Endothelial cell of umbilical vein (primary cell): ENCODE data around the gene MAML2. TPM values are rescaled to one million over a fixed set of nuclear protein-coding genes. Genes with fewer than 3 reads are reported as not detected.
A peak's percentile ranks its signal among the peaks of the same experiment; 100 is the strongest.

Source experiments
- BruUV-seq: library from RNA; stranded (reverse); fragments of 400-500 nt; replicated peaks from 2 replicates; lab custom pipeline; 2021; lab: Mats Ljungman, UMichigan
- CTCF ChIA-PET: fragments of 300-600, 350-600 bp; sonication (Branson Sonifier 250); formaldehyde crosslinking; loops from one replicate; lab custom pipeline; 2021; ENCODE audit warnings: antibody characterized with exemption, inconsistent platforms; lab: Charles Lee
- POLR2A ChIA-PET: fragments of 300-600, 350-600 bp; sonication (Branson Sonifier 250); formaldehyde crosslinking; loops from one replicate; lab custom pipeline; 2021; ENCODE audit warnings: antibody characterized with exemption, inconsistent platforms; lab: Charles Lee
- DNase-seq: peaks from one replicate; pipeline ENCODE4 v3.0.0-alpha.2; 2011; ENCODE audit warnings: low read depth, low spot score
- FAIRE-seq: peaks from 2 replicates; lab custom pipeline; 2011; peaks lifted over from hg19 to GRCh38; lab: Jason Lieb, UNC
- H2AFZ ChIP-seq: 2 replicates; pipeline ENCODE4 v1.6.0; 2012; ENCODE audit warnings: low read depth, low read length, control low read depth, inconsistent platforms
- H3K27ac ChIP-seq: 2 replicates; pipeline ENCODE4 v1.5.1; 2011; ENCODE audit warnings: low read depth, mild to moderate bottlenecking, control low read depth, low read length, moderate library complexity; ENCODE audit not compliant: insufficient read depth
- H3K27me3 ChIP-seq, 2 experiments: 2 replicates each; pipeline versions ENCODE4 v1.6.0 to v1.6.1; 2011; ENCODE audit warnings: low read length in 2 of 2, mixed read lengths in 1 of 2; ENCODE audit not compliant: control insufficient read depth in 2 of 2, insufficient read depth in 2 of 2
- H3K36me3 ChIP-seq, 2 experiments: 2 replicates in 1 of 2; 3 replicates in 1 of 2; pipeline ENCODE4 v1.5.1; 2011; ENCODE audit warnings: low read length in 2 of 2, mild to moderate bottlenecking in 1 of 2, moderate library complexity in 1 of 2; ENCODE audit not compliant: control insufficient read depth in 2 of 2, insufficient read depth in 2 of 2; ENCODE audit errors: extremely low read depth in 1 of 2
- H3K4me1 ChIP-seq: 3 replicates; pipeline ENCODE4 v1.5.1; 2011; ENCODE audit warnings: mild to moderate bottlenecking, low read length; ENCODE audit not compliant: control insufficient read depth, insufficient read depth; ENCODE audit errors: extremely low read depth
- H3K4me2 ChIP-seq: 2 replicates; pipeline ENCODE4 v1.6.1; 2011; ENCODE audit warnings: low read length, control low read depth, mixed read lengths; ENCODE audit not compliant: insufficient read depth
- H3K4me3 ChIP-seq, 3 experiments: fragments of 200-600 bp in 1 of 3; sonication (generic), shearing (Covaris generic) in 1 of 3; replicated peaks in 1 of 3; 2 replicates each; pipeline ENCODE4 v1.5.1; 2011 to 2016; ENCODE audit warnings: control low read depth in 3 of 3, low read length in 3 of 3, mild to moderate bottlenecking in 2 of 3, inconsistent platforms in 1 of 3, low read depth in 1 of 3, moderate library complexity in 1 of 3; ENCODE audit not compliant: insufficient read depth in 1 of 3
- H3K79me2 ChIP-seq: 2 replicates; pipeline ENCODE4 v1.6.0; 2012; ENCODE audit warnings: low read length, inconsistent platforms; ENCODE audit not compliant: control insufficient read depth, insufficient read depth
- H3K9ac ChIP-seq: replicated peaks from 2 replicates; pipeline ENCODE3; 2011; ENCODE audit warnings: low read length, control low read depth; ENCODE audit not compliant: insufficient read depth; ENCODE audit errors: extremely low read depth
- H3K9me1 ChIP-seq: replicated peaks from 3 replicates; pipeline ENCODE4 v1.6.0; 2011; ENCODE audit warnings: mild to moderate bottlenecking, low read length; ENCODE audit not compliant: control insufficient read depth, insufficient read depth; ENCODE audit errors: extremely low read depth
- H3K9me3 ChIP-seq: replicated peaks from 2 replicates; pipeline ENCODE4 v1.5.1; 2012; ENCODE audit warnings: low read length, inconsistent platforms; ENCODE audit not compliant: control insufficient read depth, insufficient read depth
- H4K20me1 ChIP-seq: replicated peaks from 2 replicates; pipeline ENCODE3; 2011; ENCODE audit warnings: mild to moderate bottlenecking, low read length; ENCODE audit not compliant: control insufficient read depth, insufficient read depth; ENCODE audit errors: extremely low read depth
- POLR2AphosphoS5 ChIP-seq: IDR thresholded peaks from 2 replicates; pipeline ENCODE4 v1.6.1; 2012; ENCODE audit warnings: low read depth, mild to moderate bottlenecking, control low read depth, low read length, moderate library complexity; ENCODE audit not compliant: insufficient read depth
- dilution Hi-C: fragments of 300-500 bp; cut with MboI; formaldehyde crosslinking; loops from one replicate; pipeline ENCODE4 v1.15.0; 2019; ENCODE audit warnings: low sequenced_read_pairs; ENCODE audit not compliant: extremely low pct_ligation_motif_present
- intact Hi-C: fragments of 100-400 bp; cut with micrococcal nuclease; formaldehyde crosslinking; loops from one replicate; pipeline ENCODE4 v1.10.0; 2022
- polyA plus RNA-seq, 4 experiments: library from polyadenylated mRNA; depleted of rRNA in 3 of 4; stranded (reverse) in 3 of 4; unstranded in 1 of 4; fragments of >200 nt; gene quantifications; 2 replicates each; pipeline versions ENCODE4 v1.2.1 to v1.2.3, GENCODE V29; 2011 to 2012; ENCODE audit warnings: missing spikeins in 1 of 4
- total RNA-seq: library from RNA; stranded (reverse); gene quantifications from 2 replicates; pipeline ENCODE4 v1.2.3, GENCODE V29; 2021
- TF ChIP-seq, protein P1 (sequence below), 2 donors: IDR thresholded peaks; 1 replicate in 1 of 2; 2 replicates in 1 of 2; pipeline ENCODE4 v1.5.1; 2011; ENCODE audit warnings: low read length in 2 of 2, mild to moderate bottlenecking in 2 of 2, moderate library complexity in 2 of 2, control low read depth in 1 of 2, inconsistent platforms in 1 of 2, low read depth in 1 of 2; ENCODE audit not compliant: insufficient read depth in 1 of 2; ENCODE audit errors: extremely low read depth in 1 of 2

The MAML2 gene
- total and polyA plus RNA-seq, 2 donors (not counting 3 experiments of a cell fraction or from before 2014, with no cell fraction given): 12.4 to 16.8 TPM

DNA sequence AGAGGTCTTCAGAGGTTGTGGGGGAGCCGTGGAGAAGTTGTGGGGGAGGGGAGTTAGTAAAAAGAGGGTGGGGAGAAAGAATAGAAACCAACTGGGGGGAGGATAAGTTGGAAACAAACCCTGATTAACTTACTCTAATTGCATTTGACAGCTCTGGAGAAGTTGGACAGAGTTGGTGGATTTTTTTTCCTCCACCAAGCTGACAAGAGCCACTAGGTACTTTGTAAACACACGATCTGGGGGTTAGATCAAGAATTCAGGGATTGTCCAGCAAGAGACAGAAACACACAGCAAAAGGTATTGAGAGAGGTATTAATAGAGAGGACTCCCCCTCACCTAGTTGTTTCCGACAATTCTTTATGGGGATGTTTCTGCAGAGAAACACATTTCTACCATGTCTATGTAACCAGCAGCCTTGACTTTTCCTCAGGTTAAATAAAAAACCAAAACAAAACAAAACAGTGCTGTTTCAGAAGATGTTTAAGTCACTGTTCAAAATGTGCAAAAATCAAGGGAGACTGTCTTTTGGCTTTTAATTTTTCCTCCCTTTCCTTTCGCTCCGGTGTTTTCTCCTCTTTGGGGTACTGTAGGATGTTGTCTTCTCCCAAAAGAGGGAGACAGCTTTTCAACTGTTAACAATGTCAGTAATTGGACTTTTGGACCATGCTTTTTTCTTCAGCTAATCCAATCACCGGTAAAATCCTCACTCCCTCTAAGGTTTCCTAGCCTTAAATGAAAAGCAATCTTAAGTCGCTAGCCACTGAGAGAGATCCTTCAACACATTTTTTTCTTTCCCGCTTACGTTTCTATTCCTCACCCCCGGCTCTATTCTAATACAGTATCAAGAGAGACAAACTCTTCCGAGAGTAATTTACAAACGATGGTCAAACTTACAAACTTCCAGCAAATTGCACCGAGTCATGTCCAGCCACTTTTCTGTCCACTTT is 708 bp downstream of the MAML2 start:
- no peaks in the 10 kb centered on the region for H3K27me3 ChIP-seq
- H3K9me1 ChIP-seq: no peaks in the 10 kb centered on the region
- intact Hi-C loops (loop anchor here (1.0 to 5.0 kb wide), 6 partner anchors 28 to 417 kb away; partner anchors contain the start of genes CCDC82 and MTMR2), dilution Hi-C loops (no loop called here)
- no peaks in the 10 kb centered on the region for H3K9me3 ChIP-seq
- DNase-seq (peak; percentile 45), FAIRE-seq (no peak)
- peak overlapping the region; percentile 89 for H2AFZ ChIP-seq
- H3K4me3 ChIP-seq: peak overlapping the region; percentile 59 to 98 (median 94)
- H4K20me1 ChIP-seq: no peaks in the 10 kb centered on the region
- H3K4me1 ChIP-seq: peaks cover 30% of the 10 kb centered on the region
- peak overlapping the region; percentile 95 for H3K9ac ChIP-seq
- H3K4me2 ChIP-seq: peak overlapping the region; percentile 97
- BruUV-seq: TSS peak; percentile 78
- ChIA-PET CTCF (interaction anchor here (0.6 to 8.5 kb wide), 127 partner anchors 8 to 1275 kb away, joined by 3 to 215 read pairs (median 5); partner anchors contain the start of genes CCDC82, FAM76B, JRKL and SRSF8), POLR2A (interaction anchor here (0.7 to 2.9 kb wide), 11 partner anchors 11 to 506 kb away, joined by 3 to 13 read pairs (median 4); partner anchors contain the start of genes CCDC82, JRKL and MTMR2)
- H3K27ac ChIP-seq: peak overlapping the region; percentile 88
- H3K36me3 ChIP-seq: no peaks in the 10 kb centered on the region
- peaks cover 31% of the 10 kb centered on the region for H3K79me2 ChIP-seq
- TF ChIP-seq, protein P1, sequence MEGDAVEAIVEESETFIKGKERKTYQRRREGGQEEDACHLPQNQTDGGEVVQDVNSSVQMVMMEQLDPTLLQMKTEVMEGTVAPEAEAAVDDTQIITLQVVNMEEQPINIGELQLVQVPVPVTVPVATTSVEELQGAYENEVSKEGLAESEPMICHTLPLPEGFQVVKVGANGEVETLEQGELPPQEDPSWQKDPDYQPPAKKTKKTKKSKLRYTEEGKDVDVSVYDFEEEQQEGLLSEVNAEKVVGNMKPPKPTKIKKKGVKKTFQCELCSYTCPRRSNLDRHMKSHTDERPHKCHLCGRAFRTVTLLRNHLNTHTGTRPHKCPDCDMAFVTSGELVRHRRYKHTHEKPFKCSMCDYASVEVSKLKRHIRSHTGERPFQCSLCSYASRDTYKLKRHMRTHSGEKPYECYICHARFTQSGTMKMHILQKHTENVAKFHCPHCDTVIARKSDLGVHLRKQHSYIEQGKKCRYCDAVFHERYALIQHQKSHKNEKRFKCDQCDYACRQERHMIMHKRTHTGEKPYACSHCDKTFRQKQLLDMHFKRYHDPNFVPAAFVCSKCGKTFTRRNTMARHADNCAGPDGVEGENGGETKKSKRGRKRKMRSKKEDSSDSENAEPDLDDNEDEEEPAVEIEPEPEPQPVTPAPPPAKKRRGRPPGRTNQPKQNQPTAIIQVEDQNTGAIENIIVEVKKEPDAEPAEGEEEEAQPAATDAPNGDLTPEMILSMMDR (IDR thresholded peaks at IDR 0.05; ENCODE audit: extremely low read depth in 1 of 2, insufficient read depth in 1 of 2, low read depth in 1 of 2, low read length in 2 of 2): no peak
- peak; percentile 12 for TF ChIP-seq POLR2AphosphoS5
